Measurements from ENCODE around the gene CHST11. TPM values are rescaled to one million over a fixed set of nuclear protein-coding genes. Genes with fewer than 3 reads are reported as not detected.
A peak's percentile ranks its signal among the peaks of the same experiment; 100 is the strongest.

The CHST11 gene
- total and polyA plus RNA-seq, 4 donors, result 15.0 to 25.5 (median 18.8) TPM

GRCh38 chr12:104600790-104601739, 144.3 kb downstream of the CHST11 start:
- peaks cover 21% of the 10 kb centered on the region for H3K4me1 ChIP-seq (ENCODE audit: control insufficient read depth, insufficient read depth, low read length)
- H3K4me3 ChIP-seq (ENCODE audit: low read depth, low read length), result no peak overlapping the region
- DNase-seq (ENCODE audit: low read depth in 4 of 6, low spot score in 6 of 6), result no peak

GRCh38 chr12:104602406-104602805, 145.7 kb downstream of the CHST11 start:
- DNase-seq (ENCODE audit: low read depth in 4 of 6, low spot score in 6 of 6), result peak in 4 of 6 donors; percentile 35 to 84 (median 56)
- Histone ChIP-seq H3K27me3 (ENCODE audit: control insufficient read depth, insufficient read depth, low read length) (peaks cover 3% of the 10 kb centered on the region), H3K36me3 (ENCODE audit: control insufficient read depth, insufficient read depth, low read length) (no peaks in the 10 kb centered on the region), H3K9me3 (ENCODE audit: control insufficient read depth, insufficient read depth, low read length) (no peaks in the 10 kb centered on the region), H3K4me1 (ENCODE audit: control insufficient read depth, insufficient read depth, low read length) (peaks cover 21% of the 10 kb centered on the region), H3K4me3 (ENCODE audit: low read depth, low read length) (no peak overlapping the region), H3K27ac (ENCODE audit: low read depth, low read length) (no peak overlapping the region)
- WGBS (ENCODE audit: insufficient coverage), result 23% methylated on average over 4 of the region's 6 CpGs

More at GRCh38 chr12:104600790-104601739, 144.3 kb downstream of the CHST11 start:
- Histone ChIP-seq H3K9me3 (ENCODE audit: control insufficient read depth, insufficient read depth, low read length) (no peaks in the 10 kb centered on the region), H3K36me3 (ENCODE audit: control insufficient read depth, insufficient read depth, low read length) (no peaks in the 10 kb centered on the region), H3K27ac (ENCODE audit: low read depth, low read length) (no peak overlapping the region), H3K27me3 (ENCODE audit: control insufficient read depth, insufficient read depth, low read length) (peaks cover 3% of the 10 kb centered on the region)
- 84% methylated on average over 5 of the region's 6 CpGs for WGBS (ENCODE audit: insufficient coverage)

- Histone ChIP-seq H3K36me3 (ENCODE audit: control insufficient read depth, insufficient read depth, low read length) (no peaks in the 10 kb centered on the region), H3K27me3 (ENCODE audit: control insufficient read depth, insufficient read depth, low read length) (peaks cover 3% of the 10 kb centered on the region), H3K4me3 (ENCODE audit: low read depth, low read length) (no peak overlapping the region), H3K4me1 (ENCODE audit: control insufficient read depth, insufficient read depth, low read length) (peaks cover 21% of the 10 kb centered on the region), H3K27ac (ENCODE audit: low read depth, low read length) (no peak overlapping the region), H3K9me3 (ENCODE audit: control insufficient read depth, insufficient read depth, low read length) (no peaks in the 10 kb centered on the region)
- WGBS (ENCODE audit: insufficient coverage), result no CpG with 5 or more reads among the region's 2 CpGs
- DNase-seq (ENCODE audit: low read depth in 4 of 6, low spot score in 6 of 6), result no peak
Observed at GRCh38 chr12:104602896-104603295, 146.1 kb downstream of the CHST11 start.

GRCh38 chr12:104603545-104603973, 146.8 kb downstream of the CHST11 start:
- no peaks in the 10 kb centered on the region for H3K36me3 ChIP-seq (ENCODE audit: control insufficient read depth, insufficient read depth, low read length)
- DNase-seq (ENCODE audit: low read depth in 4 of 6, low spot score in 6 of 6), result no peak
- H3K4me1 ChIP-seq (ENCODE audit: control insufficient read depth, insufficient read depth, low read length), result peaks cover 20% of the 10 kb centered on the region
- H3K27me3 ChIP-seq (ENCODE audit: control insufficient read depth, insufficient read depth, low read length), result peaks cover 3% of the 10 kb centered on the region
- no CpG with 5 or more reads among the region's 1 CpG for WGBS (ENCODE audit: insufficient coverage)
- no peaks in the 10 kb centered on the region for H3K9me3 ChIP-seq (ENCODE audit: control insufficient read depth, insufficient read depth, low read length)
- H3K4me3 ChIP-seq (ENCODE audit: low read depth, low read length), result no peak overlapping the region
- H3K27ac ChIP-seq (ENCODE audit: low read depth, low read length), result no peak overlapping the region

GRCh38 chr12:104604070-104604994, 147.6 kb downstream of the CHST11 start:
- 69% methylated on average over 7 of the region's 10 CpGs for WGBS (ENCODE audit: insufficient coverage)
- H3K27ac ChIP-seq (ENCODE audit: low read depth, low read length), result no peak overlapping the region

GRCh38 chr12:104604995-104605675, 148.4 kb downstream of the CHST11 start:
- Histone ChIP-seq H3K4me1 (ENCODE audit: control insufficient read depth, insufficient read depth, low read length) (peaks cover 11% of the 10 kb centered on the region), H3K9me3 (ENCODE audit: control insufficient read depth, insufficient read depth, low read length) (no peaks in the 10 kb centered on the region), H3K27ac (ENCODE audit: low read depth, low read length) (no peak overlapping the region), H3K27me3 (ENCODE audit: control insufficient read depth, insufficient read depth, low read length) (peaks cover 3% of the 10 kb centered on the region), H3K4me3 (ENCODE audit: low read depth, low read length) (no peak overlapping the region), H3K36me3 (ENCODE audit: control insufficient read depth, insufficient read depth, low read length) (no peaks in the 10 kb centered on the region)
- WGBS (ENCODE audit: insufficient coverage), result 100% methylated on average over 13 of the region's 16 CpGs
- no peak for DNase-seq (ENCODE audit: low read depth in 4 of 6, low spot score in 6 of 6)

More at GRCh38 chr12:104604070-104604994, 147.6 kb downstream of the CHST11 start:
- Histone ChIP-seq H3K4me1 (ENCODE audit: control insufficient read depth, insufficient read depth, low read length) (peaks cover 12% of the 10 kb centered on the region), H3K36me3 (ENCODE audit: control insufficient read depth, insufficient read depth, low read length) (no peaks in the 10 kb centered on the region), H3K27me3 (ENCODE audit: control insufficient read depth, insufficient read depth, low read length) (peaks cover 3% of the 10 kb centered on the region), H3K4me3 (ENCODE audit: low read depth, low read length) (no peak overlapping the region), H3K9me3 (ENCODE audit: control insufficient read depth, insufficient read depth, low read length) (no peaks in the 10 kb centered on the region)
- no peak for DNase-seq (ENCODE audit: low read depth in 4 of 6, low spot score in 6 of 6)

GRCh38 chr12:104605685-104606084, 148.9 kb downstream of the CHST11 start:
- Histone ChIP-seq H3K9me3 (ENCODE audit: control insufficient read depth, insufficient read depth, low read length) (no peaks in the 10 kb centered on the region), H3K27me3 (ENCODE audit: control insufficient read depth, insufficient read depth, low read length) (peaks cover 3% of the 10 kb centered on the region), H3K36me3 (ENCODE audit: control insufficient read depth, insufficient read depth, low read length) (no peaks in the 10 kb centered on the region), H3K27ac (ENCODE audit: low read depth, low read length) (no peak overlapping the region), H3K4me1 (ENCODE audit: control insufficient read depth, insufficient read depth, low read length) (peaks cover 11% of the 10 kb centered on the region), H3K4me3 (ENCODE audit: low read depth, low read length) (no peak overlapping the region)
- DNase-seq (ENCODE audit: low read depth in 4 of 6, low spot score in 6 of 6), result no peak
- 70% methylated on average over 9 of the region's 10 CpGs for WGBS (ENCODE audit: insufficient coverage)

- Histone ChIP-seq H3K27ac (ENCODE audit: low read depth, low read length) (no peak overlapping the region), H3K4me3 (ENCODE audit: low read depth, low read length) (no peak overlapping the region), H3K9me3 (ENCODE audit: control insufficient read depth, insufficient read depth, low read length) (no peaks in the 10 kb centered on the region), H3K36me3 (ENCODE audit: control insufficient read depth, insufficient read depth, low read length) (no peaks in the 10 kb centered on the region), H3K27me3 (ENCODE audit: control insufficient read depth, insufficient read depth, low read length) (no peaks in the 10 kb centered on the region), H3K4me1 (ENCODE audit: control insufficient read depth, insufficient read depth, low read length) (peaks cover 4% of the 10 kb centered on the region)
- DNase-seq (ENCODE audit: low read depth in 4 of 6, low spot score in 6 of 6), result peak in 2 of 6 donors; percentile 68 to 71
- WGBS (ENCODE audit: insufficient coverage), result no CpG with 5 or more reads among the region's 4 CpGs
Observed at GRCh38 chr12:104608998-104609397, 152.2 kb downstream of the CHST11 start.

- Histone ChIP-seq H3K27ac (ENCODE audit: low read depth, low read length) (no peak overlapping the region), H3K9me3 (ENCODE audit: control insufficient read depth, insufficient read depth, low read length) (no peaks in the 10 kb centered on the region), H3K4me1 (ENCODE audit: control insufficient read depth, insufficient read depth, low read length) (peaks cover 3% of the 10 kb centered on the region), H3K36me3 (ENCODE audit: control insufficient read depth, insufficient read depth, low read length) (no peaks in the 10 kb centered on the region), H3K4me3 (ENCODE audit: low read depth, low read length) (no peak overlapping the region), H3K27me3 (ENCODE audit: control insufficient read depth, insufficient read depth, low read length) (no peaks in the 10 kb centered on the region)
- DNase-seq (ENCODE audit: low read depth in 4 of 6, low spot score in 6 of 6), result no peak
Observed at GRCh38 chr12:104609445-104609844, 152.7 kb downstream of the CHST11 start.

Data from spinal cord (tissue), 10 donors.